HG03103 (cell line): Measurements from ENCODE around the gene NCBP1.
"Not testable (repeated sequence)": the region's sequence is repeated elsewhere in the genome, so short reads cannot be mapped to it uniquely, and the experiment has no call there.

ENCODE experiments used
- ATAC-seq: cut with Tn5 transposase; IDR thresholded peaks from one replicate; pipeline ENCODE4 v1.9.1; 2021; ENCODE audit warnings: low read depth; ENCODE audit not compliant: unreplicated experiment

NCBP1 gene

DNA sequence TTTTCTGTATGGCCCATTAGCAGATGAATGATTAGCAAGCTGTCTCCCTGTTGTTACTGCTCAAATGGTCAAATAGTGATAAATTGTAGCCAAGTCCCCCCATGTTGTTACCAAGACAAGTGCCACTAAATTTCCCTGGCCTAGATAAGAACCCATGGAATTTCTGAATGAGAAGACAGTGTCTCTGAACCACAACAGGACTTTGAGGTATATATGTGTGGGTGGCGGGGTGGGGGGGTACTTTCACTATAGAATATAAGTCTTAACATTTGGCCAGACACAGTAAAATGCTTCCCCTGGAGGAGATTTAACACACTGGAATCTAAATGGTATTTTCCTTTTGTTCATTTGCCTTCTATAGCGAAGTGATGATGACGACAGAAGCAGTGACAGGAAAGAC is 34.9 kb downstream of the NCBP1 start:
- no peak for ATAC-seq

DNA sequence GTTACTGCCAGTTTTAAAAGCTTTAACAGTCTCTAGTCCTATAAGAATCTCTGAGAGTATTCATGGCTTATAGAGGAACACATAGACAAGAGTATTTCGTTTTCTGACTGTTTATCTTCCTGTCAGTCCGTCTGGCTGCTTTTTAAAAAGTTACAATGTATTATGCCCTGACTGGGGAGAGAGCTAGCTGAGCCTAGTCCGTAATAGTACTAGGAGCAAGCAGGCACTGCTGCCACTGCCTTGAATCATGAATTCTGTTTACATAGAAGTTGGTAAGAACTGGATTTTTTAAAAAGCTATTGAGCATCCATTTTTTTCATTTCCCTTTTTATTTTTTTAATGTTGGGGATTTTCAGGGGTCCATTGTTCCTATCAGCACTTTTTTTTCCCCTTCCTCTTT is 37.0 kb downstream of the NCBP1 start:
- ATAC-seq = no peak

DNA sequence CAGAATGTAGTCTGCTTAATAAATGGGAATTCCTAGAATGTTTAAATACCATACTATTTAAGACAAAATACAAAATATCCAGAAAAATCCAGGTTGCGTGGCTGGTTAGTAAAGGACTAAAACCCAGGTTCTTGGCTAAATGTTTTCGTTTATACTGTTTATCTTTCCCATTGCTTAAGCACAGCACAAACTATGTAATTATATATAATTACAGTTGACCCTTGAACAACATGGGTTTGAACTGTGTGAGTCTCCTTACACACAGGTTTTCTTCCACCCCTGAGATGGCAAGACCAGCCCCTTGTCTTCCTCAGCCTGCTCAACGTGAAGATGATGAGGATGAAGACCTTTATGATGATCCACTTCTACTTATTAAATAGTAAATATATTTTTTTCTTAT is 38.8 kb downstream of the NCBP1 start:
- ATAC-seq = no peak

DNA sequence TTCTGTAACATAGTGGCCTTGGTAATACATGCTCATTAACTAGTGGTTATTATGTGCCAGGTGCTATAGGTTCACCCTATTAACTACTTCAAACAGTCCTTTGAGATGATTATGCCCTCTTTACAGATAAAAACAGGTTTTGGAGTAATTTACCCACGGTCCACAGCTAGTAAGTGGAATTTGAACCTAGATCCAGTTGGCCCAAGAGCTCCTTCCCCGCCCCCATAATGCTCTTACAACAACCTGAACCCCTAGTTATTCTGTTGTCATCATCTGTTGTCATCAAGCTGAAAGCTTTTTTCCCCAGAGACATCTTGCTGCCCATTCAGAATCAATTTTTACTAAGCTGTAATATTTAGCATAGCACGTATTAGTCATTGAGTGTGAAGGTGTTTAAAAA is 40.3 kb downstream of the NCBP1 start:
- ATAC-seq = no peak

DNA sequence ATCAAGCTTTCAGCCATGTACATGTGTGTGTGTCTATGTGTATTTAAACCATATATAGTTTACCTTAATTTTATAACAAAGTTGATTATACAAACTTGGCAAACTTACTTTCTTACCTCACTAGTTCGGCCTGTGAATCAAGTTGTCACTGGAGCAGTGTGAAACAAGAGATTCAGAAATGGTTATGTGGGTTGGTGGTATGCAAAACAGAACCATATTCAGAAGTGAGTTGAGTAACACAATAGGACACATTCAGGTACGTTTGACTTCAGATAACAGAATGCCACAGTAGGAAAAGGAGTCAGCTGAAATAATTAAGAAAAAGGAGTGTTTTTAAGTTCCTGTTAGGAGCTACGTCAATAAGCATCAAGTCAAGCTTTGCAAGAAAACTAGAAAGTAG is 42.0 kb downstream of the NCBP1 start:
- ATAC-seq = no peak

DNA sequence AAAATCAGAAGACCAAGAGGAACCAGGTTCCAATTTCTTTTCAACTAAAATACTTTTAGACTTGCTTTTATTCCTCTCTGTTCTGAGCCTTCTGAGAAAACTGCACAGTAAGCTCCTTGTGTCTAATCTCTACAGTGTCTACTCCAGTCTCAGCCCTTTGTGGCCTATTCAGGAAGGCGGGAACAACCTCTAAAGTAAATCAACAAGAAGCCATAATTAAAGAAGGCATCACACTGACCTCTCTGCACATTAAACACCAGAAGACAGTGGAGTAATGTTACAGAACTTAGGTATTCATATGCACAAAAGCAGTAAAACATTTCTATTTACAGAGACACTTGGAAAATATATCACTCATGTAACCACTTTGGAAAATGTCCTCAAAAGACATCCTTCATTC is 48.6 kb downstream of the NCBP1 start:
- ATAC-seq = no peak

DNA sequence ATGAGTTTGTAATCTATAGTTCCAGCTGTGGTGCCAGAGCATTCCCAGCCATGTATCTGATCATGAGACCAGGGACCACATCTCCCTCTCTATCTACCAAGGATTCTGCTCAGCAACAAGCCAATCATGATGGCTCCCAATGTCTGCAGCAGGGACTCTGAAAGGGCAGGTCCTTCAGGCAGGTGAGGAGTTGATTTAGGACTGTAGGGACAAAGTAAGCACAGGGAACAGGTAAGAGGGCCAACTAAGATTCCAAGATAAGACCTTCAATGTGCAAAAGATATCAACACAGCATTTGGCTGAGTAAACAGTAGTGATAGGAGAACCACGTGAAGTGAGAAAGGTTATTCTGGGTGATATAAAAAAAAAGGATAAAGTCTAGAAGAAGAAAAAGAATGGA is 55.0 kb downstream of the NCBP1 start:
- no peak for ATAC-seq

DNA sequence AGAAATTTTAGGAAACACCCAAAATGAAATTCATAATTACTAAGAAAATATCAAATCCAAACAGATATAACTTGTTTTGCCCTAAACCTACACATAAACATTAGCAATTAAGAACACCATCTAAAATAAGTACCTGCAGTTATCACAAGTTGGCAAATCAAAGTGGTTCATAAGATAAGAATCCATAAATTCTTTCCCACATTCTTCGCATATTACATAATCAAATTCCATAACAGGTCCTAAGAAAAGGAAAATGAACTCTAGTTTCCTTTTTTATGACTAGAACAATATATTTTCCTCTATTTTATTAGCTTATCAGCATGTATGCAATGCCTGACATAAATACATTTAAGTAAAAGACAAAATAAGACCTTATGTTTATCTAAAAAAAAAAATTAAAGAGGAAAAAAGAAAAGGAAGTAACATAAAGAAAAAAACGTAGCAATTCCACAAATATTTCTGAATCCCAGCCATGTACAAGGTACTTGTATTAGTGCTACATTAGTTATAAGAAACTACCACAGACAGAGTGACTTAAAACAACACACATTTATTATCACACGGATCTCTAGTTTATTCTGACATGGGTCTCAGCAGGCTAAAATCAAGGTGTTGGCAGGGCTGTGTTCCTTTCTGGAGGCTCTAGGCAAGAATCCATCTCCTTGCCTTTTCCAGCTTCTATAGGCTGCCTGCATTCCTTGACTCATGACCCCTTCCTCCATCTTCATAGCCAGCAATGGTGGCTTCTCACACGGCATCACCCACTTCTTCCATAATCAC is 56.0 kb downstream of the NCBP1 start:
- ATAC-seq = no peak

DNA sequence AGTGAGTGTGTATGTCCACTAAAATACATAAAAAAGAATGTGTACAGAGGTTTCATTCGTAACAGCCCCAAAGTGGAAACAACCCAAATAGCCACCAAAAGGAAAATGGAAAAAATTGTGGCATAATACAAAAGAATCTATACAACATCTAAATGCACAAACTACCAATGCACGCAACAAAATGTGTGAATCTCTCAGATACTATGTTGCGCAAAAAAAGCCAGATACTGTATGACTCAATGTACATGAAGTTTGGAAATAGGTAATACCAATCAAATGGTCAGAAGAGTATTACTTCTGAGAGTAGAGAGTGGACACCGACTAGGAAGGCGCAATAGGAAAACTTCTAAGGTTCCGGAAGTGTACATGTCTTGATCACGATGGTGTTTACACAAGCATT is 61.1 kb downstream of the NCBP1 start:
- ATAC-seq = no peak

DNA sequence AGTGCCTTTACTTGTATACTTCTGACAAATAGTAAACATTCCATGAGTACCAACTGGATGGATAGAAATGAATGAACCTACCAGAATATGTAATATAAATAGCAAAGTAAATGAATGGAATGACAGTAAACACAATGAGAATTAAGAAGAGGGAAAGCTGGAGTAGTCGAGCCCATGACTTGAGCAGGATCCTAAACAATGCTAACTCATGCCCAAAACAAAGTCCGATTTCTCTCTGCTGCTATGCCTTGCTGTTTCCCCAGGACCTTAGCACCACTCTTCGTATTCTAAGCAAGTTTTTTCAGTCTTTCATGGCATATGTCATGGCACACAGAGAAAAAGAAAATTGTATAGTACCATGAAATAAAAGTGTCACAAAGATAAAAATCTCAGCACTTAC is 61.8 kb downstream of the NCBP1 start:
- ATAC-seq = no peak

DNA sequence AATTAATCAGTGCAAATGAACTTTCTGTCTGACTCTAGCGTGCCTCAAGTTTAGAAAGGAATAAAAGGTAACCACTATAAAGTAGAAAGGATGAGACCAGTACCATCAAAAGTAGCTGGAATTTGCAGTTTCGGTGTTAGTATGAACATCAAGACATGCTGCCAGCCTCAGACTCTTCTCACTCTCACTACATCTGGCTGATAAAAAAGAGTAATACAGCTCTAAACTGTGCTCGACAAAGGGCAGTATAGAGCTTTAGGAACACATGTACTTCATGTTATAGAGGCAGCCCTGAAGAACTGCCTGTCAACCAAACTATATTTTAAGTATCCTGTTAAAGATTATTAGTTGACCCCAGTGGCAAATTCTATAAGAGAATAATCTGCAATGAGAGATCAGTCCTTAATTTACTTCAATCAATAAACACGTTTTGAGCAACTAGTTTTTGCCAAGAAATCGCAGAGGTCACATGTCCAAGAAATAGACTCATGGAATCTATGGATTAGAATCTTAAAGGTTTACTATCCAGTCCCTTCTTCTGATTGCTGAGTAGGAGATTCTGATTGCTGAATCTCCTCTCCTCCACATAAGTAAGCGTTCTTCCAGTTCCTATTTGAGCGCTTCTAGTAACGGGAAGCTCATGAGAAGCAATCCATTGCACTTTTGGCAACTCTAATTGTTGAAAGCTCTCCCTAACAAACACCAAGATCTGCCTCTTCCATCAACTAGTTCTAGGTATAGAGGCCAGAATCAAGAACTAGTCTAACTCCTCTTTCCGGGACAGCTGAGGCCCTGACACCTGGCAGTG is 62.6 kb downstream of the NCBP1 start:
- ATAC-seq = no peak

DNA sequence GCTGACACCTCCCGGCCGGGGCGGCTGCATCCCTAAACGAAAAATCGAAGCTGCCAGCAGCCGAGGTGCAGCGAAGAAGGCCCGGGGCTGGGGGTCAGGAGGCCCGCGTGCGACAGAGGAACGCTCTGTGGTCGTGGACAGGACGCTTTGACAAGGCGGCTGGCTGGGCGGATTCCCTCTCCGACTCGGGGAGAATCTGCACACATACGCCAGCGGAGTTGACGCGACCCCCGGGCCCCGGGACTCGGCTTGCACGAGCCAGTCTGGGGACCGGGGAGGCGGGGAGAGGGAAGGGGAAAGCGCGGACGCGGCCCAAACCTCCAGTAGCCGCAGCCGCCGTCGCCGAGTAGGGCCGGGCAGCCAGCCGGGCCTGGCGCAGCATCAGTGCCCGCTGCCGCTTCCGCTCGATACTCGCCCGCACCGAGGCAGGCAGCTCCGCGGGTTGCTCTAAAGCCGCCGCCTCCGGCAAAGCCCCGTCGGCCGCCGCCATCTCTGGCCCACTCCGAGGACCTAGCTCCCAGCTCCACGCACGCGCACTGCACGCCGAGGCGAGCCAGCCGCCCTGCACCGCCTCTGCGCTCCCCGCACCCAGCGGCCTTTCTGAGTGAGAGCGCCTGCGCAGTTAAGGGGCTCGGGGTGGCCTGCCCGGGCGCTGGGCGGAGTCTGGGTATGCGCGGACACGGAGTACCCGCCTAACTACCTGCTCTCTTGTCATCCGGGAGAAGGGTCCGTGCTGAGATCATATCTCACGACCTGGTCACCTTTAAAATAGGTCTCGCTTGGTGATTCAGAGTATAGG is 63.4 kb downstream of the NCBP1 start, which contains the start of gene XPA:
Gene XPA (minus strand): TSS at position 538 of the 799 bp plus-strand sequence. CDS start 48 bp downstream, at position 490.
- ATAC-seq = peak; percentile 89

DNA sequence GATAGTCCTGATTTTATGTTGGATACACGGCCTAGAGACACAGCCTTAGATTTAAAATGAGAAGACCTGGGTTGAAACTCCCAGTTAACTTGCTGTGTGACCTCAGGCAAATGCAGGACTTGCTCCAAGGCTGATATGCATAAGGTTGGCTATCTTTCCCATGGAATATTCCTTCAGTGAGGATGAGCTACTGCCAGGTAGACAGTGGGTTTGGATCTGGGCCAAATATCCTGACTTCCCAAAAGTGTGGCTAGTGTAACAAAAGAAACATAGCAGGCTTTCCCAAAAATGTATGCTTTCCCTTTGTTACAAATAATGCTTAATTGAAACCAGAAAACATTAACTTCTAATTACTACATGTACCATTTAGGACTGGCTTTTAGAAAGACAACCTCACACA is 64.2 kb downstream of the NCBP1 start:
- no peak for ATAC-seq

DNA sequence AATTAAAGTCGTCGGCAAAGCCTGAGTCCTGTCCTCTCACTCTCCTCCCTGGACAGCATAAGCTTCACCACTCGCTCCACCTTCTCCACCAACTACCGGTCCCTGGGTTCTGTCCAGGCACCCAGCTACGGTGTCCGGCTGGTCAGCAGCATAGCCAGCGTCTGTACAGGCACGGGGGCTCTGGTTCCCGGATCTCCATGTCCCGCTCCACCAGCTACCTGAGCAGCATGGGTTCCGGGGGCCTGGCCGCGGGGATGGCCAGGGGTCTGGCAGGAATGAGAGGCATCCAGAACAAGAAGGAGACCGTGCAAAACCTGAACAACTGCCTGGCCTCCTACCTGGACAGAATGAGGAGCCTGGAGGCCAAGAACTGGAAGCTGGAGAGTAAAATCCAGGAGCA is 65.2 kb downstream of the NCBP1 start:
- no peak for ATAC-seq

DNA sequence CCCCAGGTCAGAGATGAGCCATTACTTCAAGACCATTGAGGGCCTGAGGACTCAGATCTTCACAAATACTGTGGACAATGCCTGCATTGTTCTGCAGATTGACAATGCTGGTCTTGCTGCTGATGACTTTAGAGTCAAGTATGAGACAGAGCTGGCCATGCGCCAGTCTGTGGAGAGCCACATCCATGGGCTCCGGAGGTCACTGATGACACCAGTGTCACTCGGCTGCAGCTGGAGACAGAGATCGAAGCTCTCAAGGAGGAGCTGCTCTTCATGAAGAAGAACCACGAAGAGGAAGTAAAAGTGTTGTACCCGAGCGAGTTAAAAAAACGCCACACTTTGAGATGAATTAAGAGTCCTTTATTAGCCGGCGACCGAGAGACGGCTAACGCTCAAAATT is 65.7 kb downstream of the NCBP1 start:
- not testable (repeated sequence) for ATAC-seq

DNA sequence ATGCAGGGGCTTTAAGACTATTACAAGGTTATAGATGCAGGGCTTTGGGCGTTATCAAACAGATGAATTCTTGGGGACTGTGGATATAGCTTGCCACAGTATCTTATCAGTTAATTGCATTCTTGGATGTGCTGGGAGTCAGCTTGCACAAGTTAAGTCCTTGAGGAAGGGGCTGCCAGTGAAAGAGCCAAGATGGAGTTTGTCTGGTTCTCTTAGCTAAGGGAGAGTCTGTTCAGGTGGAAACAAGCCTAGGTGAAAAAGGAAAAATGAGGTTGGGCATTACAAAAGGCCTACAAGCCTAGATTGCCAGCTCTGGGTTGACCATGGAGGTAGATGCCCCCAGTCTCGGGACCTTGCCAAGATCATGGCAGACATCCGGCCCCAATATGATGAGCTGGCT is 66.2 kb downstream of the NCBP1 start:
- not testable (repeated sequence) for ATAC-seq

DNA sequence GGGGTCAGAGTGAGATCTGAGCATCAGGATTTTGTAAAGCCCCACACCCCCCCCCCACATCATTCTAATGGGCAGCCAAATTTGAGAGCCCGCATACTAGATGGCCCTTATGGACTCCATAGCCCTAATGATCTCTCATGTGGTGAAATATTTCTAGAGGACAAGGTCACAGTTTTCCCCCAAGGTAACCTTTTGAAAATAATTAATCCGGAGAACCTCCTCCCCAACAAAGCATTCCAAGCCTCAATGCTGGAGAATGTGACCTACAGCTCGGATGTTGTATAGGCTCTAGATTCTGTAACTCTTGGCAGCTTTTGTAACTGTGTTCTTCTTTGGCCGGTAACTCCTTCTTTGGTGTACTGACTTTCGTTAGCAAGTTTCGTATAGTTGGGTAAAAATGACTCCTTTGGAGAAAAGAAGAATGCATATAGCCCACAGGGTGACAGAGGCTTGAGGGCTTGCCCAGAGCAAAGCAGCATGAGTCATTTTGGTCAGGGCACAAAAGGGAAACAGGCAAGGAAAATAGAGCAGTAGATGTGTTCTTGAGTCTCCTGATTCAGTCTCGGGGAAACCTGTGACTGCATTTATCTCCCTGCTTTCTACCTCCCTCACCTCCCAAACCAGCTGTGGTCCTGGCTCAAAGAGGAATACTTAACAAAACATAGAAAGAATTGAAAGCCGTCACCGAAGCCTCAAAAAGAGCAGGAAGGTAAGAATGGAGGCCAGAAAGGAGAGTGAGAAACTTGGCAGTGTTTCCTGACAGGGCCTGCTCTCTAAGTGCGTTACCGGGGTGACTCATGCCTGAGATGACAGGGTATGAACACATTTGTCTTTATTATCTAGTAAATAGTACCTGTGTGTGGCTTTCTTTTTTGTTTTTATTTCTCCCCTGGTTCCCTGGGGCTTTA is 70.1 kb downstream of the NCBP1 start:
- ATAC-seq = no peak

DNA sequence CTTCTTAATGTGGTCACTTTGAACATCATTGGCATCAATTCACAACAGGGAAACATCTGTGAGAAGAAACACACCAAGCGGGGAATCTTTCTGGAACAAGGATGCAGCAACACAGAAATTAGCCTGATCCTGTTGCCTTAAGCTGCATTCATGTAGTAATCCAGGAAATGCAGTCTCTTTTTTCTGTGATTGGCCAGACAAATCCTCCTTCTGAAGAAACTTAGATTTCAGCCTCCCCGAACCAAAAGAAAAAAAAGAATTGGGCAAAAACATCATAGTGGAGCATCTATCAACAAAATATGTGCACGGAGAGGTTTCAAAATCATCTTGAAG is 70.7 kb downstream of the NCBP1 start:
- ATAC-seq = no peak

DNA sequence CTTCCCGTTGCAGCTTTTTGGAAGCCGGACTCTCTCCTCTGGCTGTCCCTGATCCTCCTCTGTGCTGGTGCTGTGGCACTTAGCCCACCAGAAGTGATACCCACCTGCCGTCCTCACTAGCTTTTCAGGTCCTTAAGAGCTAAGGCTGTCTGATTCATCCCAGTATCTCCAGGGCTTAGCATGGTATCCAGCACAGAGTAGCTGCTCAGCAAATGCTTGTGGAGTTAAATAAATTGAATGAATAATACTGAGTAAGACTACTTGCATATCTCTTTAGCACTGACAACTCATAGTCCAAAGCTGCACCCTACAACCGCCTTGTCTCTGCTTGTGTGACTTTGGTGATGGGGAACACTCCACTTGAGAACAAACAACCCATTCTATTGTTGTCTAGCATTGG is 71.2 kb downstream of the NCBP1 start:
- ATAC-seq = no peak

DNA sequence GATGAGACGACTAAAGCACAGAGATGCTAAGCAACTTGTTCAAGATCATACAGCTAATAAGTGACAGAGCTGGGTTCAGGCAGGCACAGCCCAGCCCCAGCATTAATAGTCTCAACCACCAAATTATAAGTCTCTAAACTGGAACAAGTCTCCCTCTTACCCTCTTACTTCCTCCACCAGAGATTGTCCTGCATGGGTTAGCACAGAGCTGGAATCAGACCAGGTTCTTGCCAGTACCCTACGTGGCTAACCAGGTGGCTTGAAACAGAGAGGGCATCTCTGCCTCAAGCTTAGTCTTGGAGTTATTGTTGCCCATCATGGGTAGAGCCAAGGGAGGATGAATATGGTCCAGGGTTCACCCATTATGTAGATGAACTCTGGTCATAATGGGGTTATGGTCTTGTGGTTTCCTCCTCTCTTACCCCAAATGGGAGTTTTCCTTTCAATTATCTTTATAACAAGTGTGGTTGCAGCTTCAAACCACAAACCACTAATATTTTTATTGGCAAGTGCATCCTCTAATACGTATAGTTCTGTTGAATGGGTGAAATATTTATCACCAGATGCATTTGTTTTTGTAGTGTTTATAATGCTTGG is 71.8 kb downstream of the NCBP1 start:
- no peak for ATAC-seq
